ENCODE data around the gene MEST.

DNA sequence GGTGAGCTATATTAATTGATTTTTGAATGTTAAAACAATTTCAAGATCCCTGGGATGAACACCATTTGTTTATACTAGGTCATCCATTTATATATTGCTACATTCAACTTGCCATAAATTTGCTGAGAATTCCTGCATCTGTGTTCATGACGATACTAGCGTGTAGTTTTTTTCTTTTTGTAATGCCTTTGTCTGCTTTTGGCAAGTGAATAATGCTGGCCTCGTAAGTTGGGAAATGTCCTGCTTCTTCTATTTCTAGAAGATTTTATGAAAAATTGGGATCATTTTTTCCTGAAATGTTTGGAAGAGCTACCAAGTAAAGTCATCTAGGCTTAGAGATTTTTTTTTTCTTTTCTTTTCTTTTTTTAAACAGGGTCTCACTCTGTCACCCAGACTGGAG is 12.9 kb upstream of the MEST start:
- no peak for TF ChIP-seq EZH2 (IDR thresholded peaks at IDR 0.05; ENCODE audit: borderline replicate concordance, low read depth, low read length, poor library complexity, severe bottlenecking)
- TF ChIP-seq, protein P1, sequence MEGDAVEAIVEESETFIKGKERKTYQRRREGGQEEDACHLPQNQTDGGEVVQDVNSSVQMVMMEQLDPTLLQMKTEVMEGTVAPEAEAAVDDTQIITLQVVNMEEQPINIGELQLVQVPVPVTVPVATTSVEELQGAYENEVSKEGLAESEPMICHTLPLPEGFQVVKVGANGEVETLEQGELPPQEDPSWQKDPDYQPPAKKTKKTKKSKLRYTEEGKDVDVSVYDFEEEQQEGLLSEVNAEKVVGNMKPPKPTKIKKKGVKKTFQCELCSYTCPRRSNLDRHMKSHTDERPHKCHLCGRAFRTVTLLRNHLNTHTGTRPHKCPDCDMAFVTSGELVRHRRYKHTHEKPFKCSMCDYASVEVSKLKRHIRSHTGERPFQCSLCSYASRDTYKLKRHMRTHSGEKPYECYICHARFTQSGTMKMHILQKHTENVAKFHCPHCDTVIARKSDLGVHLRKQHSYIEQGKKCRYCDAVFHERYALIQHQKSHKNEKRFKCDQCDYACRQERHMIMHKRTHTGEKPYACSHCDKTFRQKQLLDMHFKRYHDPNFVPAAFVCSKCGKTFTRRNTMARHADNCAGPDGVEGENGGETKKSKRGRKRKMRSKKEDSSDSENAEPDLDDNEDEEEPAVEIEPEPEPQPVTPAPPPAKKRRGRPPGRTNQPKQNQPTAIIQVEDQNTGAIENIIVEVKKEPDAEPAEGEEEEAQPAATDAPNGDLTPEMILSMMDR (conservative IDR thresholded peaks at IDR 0.05; ENCODE audit: low read depth, low read length), result no peak

All from A673 (cell line).